ENCODE data around the gene ROBO1. TPM values are rescaled to one million over a fixed set of nuclear protein-coding genes. Genes with fewer than 3 reads are reported as not detected.
A peak's percentile ranks its signal among the peaks of the same experiment; 100 is the strongest.

Gene ROBO1
- polyA plus RNA-seq, 1 donor (not counting 4 experiments of a cell fraction or from before 2014, with no cell fraction given) = 27.1 TPM

- Histone ChIP-seq H3K36me3 (ENCODE audit: control insufficient read depth in 2 of 2, extremely low read depth in 1 of 2, insufficient read depth in 2 of 2, low read length in 2 of 2) (peaks cover 0 to 2% of the 10 kb centered on the region in 2 experiments), H3K79me2 (ENCODE audit: control insufficient read depth, insufficient read depth, low read length) (peaks cover 2% of the 10 kb centered on the region), H3K9me1 (ENCODE audit: control insufficient read depth, extremely low read depth, insufficient read depth, low read length) (no peaks in the 10 kb centered on the region), H3K4me3 (ENCODE audit: control insufficient read depth in 2 of 3, extremely low read depth in 1 of 3, insufficient read depth in 2 of 3, low read depth in 1 of 3, low read length in 3 of 3) (no peak overlapping the region), H2AFZ (ENCODE audit: control insufficient read depth, low read length) (no peak overlapping the region), H3K27ac (ENCODE audit: control insufficient read depth, insufficient read depth, low read length) (peak overlapping the region; percentile 28), H3K27me3 (ENCODE audit: control insufficient read depth, extremely low read depth, insufficient read depth, low read length) (no peaks in the 10 kb centered on the region), H3K9ac (ENCODE audit: control insufficient read depth, extremely low read depth, insufficient read depth, low read length) (no peak overlapping the region), H4K20me1 (ENCODE audit: control insufficient read depth, extremely low read depth, insufficient read depth, low read length) (no peaks in the 10 kb centered on the region), H3K4me1 (ENCODE audit: control insufficient read depth, extremely low read depth, insufficient read depth, low read length) (peaks cover 11% of the 10 kb centered on the region), H3K4me2 (ENCODE audit: control insufficient read depth, extremely low read depth, insufficient read depth, low read depth, low read length) (peak overlapping the region; percentile 49), H3K9me3 (ENCODE audit: control insufficient read depth, low read depth, low read length) (no peaks in the 10 kb centered on the region)
- FAIRE-seq (peak; percentile 98), DNase-seq (ENCODE audit: low read depth, low spot score) (peak; percentile 25)
- dilution Hi-C loops (cut with MboI; ENCODE audit: extremely low pct_ligation_motif_present, low sequenced_read_pairs) = no loop called here
- TF ChIP-seq CTCF (optimal IDR thresholded peaks at IDR 0.05 in 1 of 3, IDR thresholded peaks at IDR 0.05 in 1 of 3, conservative IDR thresholded peaks at IDR 0.05 in 1 of 3; ENCODE audit: extremely low read depth in 1 of 3, insufficient read depth in 2 of 3, low read length in 3 of 3) (no peak), EZH2 (IDR thresholded peaks at IDR 0.05; ENCODE audit: low read length) (no peak)
Measured at GRCh38 chr3:78941587-78941986, 826.2 kb downstream of the ROBO1 start.

GRCh38 chr3:78940626-78941025 is 827.2 kb downstream of the ROBO1 start:
- Histone ChIP-seq H2AFZ (ENCODE audit: control insufficient read depth, low read length) (no peak overlapping the region), H3K4me1 (ENCODE audit: control insufficient read depth, extremely low read depth, insufficient read depth, low read length) (peaks cover 11% of the 10 kb centered on the region), H3K9me3 (ENCODE audit: control insufficient read depth, low read depth, low read length) (no peaks in the 10 kb centered on the region), H3K4me2 (ENCODE audit: control insufficient read depth, extremely low read depth, insufficient read depth, low read depth, low read length) (no peak overlapping the region), H3K27ac (ENCODE audit: control insufficient read depth, insufficient read depth, low read length) (no peak overlapping the region), H3K9me1 (ENCODE audit: control insufficient read depth, extremely low read depth, insufficient read depth, low read length) (no peaks in the 10 kb centered on the region), H3K36me3 (ENCODE audit: control insufficient read depth in 2 of 2, extremely low read depth in 1 of 2, insufficient read depth in 2 of 2, low read length in 2 of 2) (peaks cover 0 to 2% of the 10 kb centered on the region in 2 experiments), H3K27me3 (ENCODE audit: control insufficient read depth, extremely low read depth, insufficient read depth, low read length) (no peaks in the 10 kb centered on the region), H3K4me3 (ENCODE audit: control insufficient read depth in 2 of 3, extremely low read depth in 1 of 3, insufficient read depth in 2 of 3, low read depth in 1 of 3, low read length in 3 of 3) (no peak overlapping the region), H3K9ac (ENCODE audit: control insufficient read depth, extremely low read depth, insufficient read depth, low read length) (no peak overlapping the region), H4K20me1 (ENCODE audit: control insufficient read depth, extremely low read depth, insufficient read depth, low read length) (no peaks in the 10 kb centered on the region), H3K79me2 (ENCODE audit: control insufficient read depth, insufficient read depth, low read length) (peaks cover 2% of the 10 kb centered on the region)
- TF ChIP-seq EZH2 (IDR thresholded peaks at IDR 0.05; ENCODE audit: low read length) = no peak
- TF ChIP-seq CTCF (optimal IDR thresholded peaks at IDR 0.05 in 1 of 3, IDR thresholded peaks at IDR 0.05 in 1 of 3, conservative IDR thresholded peaks at IDR 0.05 in 1 of 3; ENCODE audit: extremely low read depth in 1 of 3, insufficient read depth in 2 of 3, low read length in 3 of 3) = no peak
- dilution Hi-C loops (cut with MboI; ENCODE audit: extremely low pct_ligation_motif_present, low sequenced_read_pairs) = no loop called here
- FAIRE-seq (no peak), DNase-seq (ENCODE audit: low read depth, low spot score) (no peak)
